ENCODE measurements around the gene ANKS1B.

DNA sequence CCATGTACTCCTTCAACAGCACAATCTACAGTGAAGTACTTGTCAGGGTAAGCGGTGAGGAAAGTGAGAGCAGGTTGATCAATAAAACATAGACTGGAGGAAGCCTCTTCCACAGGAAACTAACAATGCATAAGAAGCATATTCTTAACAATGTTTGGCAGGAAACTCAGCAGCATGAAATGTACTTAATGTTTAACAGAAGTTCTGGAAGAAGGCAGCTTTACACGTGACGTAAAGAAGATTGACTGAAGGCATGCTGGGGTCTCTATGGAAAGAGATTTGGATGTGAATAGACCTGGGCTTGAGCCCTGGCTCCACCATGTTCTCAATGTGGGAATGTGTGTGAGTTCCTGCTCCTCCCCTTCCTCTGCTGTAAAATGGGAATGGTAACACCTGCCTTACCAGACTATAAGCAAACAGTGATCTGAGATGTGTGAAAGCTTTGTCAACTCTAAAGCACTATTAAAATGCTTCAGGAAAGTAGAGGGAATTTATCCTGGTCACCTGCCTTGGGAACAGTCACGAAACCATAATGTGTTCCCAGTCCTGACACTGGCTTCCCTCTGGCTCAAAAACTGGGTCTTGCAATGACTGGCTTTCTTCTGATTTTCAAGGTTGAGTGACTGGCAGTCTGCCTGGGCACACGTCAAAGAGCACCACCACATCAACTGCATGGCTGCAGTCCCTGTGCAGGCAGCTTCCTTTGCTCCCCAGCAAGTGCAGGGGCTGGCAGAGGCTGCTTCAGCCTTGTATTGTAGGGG, 955.0 kb downstream of the ANKS1B start:
- TF ChIP-seq, protein P1, sequence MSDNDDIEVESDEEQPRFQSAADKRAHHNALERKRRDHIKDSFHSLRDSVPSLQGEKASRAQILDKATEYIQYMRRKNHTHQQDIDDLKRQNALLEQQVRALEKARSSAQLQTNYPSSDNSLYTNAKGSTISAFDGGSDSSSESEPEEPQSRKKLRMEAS (IDR thresholded peaks at IDR 0.05): no peak
- TF ChIP-seq ATF3 (IDR thresholded peaks at IDR 0.05) (no peak), CTCF (IDR thresholded peaks at IDR 0.05 in 2 of 3, conservative IDR thresholded peaks at IDR 0.05 in 1 of 3; ENCODE audit: borderline replicate concordance in 1 of 3, insufficient read depth in 1 of 3, low read depth in 2 of 3, low read length in 2 of 3) (no peak), SP1 (IDR thresholded peaks at IDR 0.05; ENCODE audit: low read depth) (no peak), CEBPB (IDR thresholded peaks at IDR 0.05; ENCODE audit: low read depth) (no peak), POLR2A (IDR thresholded peaks at IDR 0.05; ENCODE audit: borderline replicate concordance, extremely low read depth, insufficient read depth, insufficient read length) (no peak), POLR2AphosphoS5 (IDR thresholded peaks at IDR 0.05; ENCODE audit: low read depth, low read length) (no peak), ZFX (IDR thresholded peaks at IDR 0.05) (no peak)

Data from HCT116 (cell line).